Stomach (tissue), 9 donors: Measurements from ENCODE around the gene ERFL. TPM values are rescaled to one million over a fixed set of nuclear protein-coding genes. Genes with fewer than 3 reads are reported as not detected.
"Not testable (repeated sequence)": the region's sequence is repeated elsewhere in the genome, so short reads cannot be mapped to it uniquely, and the experiment has no call there.

Source experiments
- DNase-seq, 2 donors: peaks; one replicate each; pipeline versions ENCODE4 v3.0.0 to v3.0.0-alpha.2; 2013 to 2019
- H3K27ac ChIP-seq, 5 donors: fragments of 200-600 bp in 4 of 5; sonication (generic) in 4 of 5; one replicate each; pipeline ENCODE4 v1.5.1; 2013 to 2019; ENCODE audit warnings: mild to moderate bottlenecking in 1 of 5, moderate library complexity in 1 of 5
- H3K27me3 ChIP-seq, 3 donors: fragments of 200-600 bp; sonication (generic); one replicate each; pipeline ENCODE4 v1.5.1; 2017 to 2019; ENCODE audit warnings: mixed run types in 1 of 3
- H3K36me3 ChIP-seq, 4 donors: fragments of 200-600 bp; sonication (generic); 1 replicate in 3 of 4; 2 replicates in 1 of 4; pipeline ENCODE4 v1.5.1; 2016 to 2019
- H3K4me1 ChIP-seq, 4 donors: fragments of 200-600 bp; sonication (generic); one replicate each; pipeline ENCODE4 v1.5.1; 2016 to 2019
- H3K4me3 ChIP-seq, 4 donors: fragments of 200-600 bp; sonication (generic) in 3 of 4; one replicate each; pipeline ENCODE4 v1.5.1; 2016 to 2019; ENCODE audit warnings: mild to moderate bottlenecking in 1 of 4
- H3K9me3 ChIP-seq, 4 donors: fragments of 200-600 bp; sonication (generic); one replicate each; pipeline ENCODE4 v1.5.1; 2016 to 2019
- CTCF ChIP-seq, 7 experiments: fragments of 450-650 bp in 4 of 7; fragments of 200-600 bp in 3 of 7; sonication (generic) in 3 of 7; IDR thresholded peaks; one replicate each; pipeline ENCODE4 v1.5.1; 2016 to 2019; ENCODE audit warnings: antibody characterized with exemption in 7 of 7, control low read depth in 2 of 7, mild to moderate bottlenecking in 1 of 7
- EP300 ChIP-seq: sonication (generic); formaldehyde crosslinking; IDR thresholded peaks from one replicate; pipeline ENCODE4 v1.6.1; 2017; ENCODE audit warnings: antibody characterized with exemption
- POLR2A ChIP-seq, 4 donors: fragments of 450-650 bp; IDR thresholded peaks; one replicate each; pipeline ENCODE4 v1.6.1; 2016; ENCODE audit warnings: antibody characterized with exemption in 4 of 4, control low read depth in 2 of 4, mild to moderate bottlenecking in 1 of 4, moderate library complexity in 1 of 4
- POLR2AphosphoS5 ChIP-seq, 3 donors: sonication (generic); formaldehyde crosslinking; IDR thresholded peaks; one replicate each; pipeline ENCODE4 v1.6.1; 2016; ENCODE audit warnings: antibody characterized with exemption in 3 of 3
- WGBS, 5 donors: extraction: QIAGEN DNeasy Blood & Tissue Kit in 3 of 5; methylation state at CpG; one replicate each; pipeline versions ENCODE4 v1.1.5 to v1.1.7; 2013 to 2018; 5-methylcytosine and 5-hydroxymethylcytosine counted together
- intact Hi-C: fragments of 100-400 bp; cut with DNase I; formaldehyde crosslinking; loops from one replicate; pipeline ENCODE4 v1.15.1; 2023; ENCODE audit warnings: low total_unique reads
- polyA plus RNA-seq, 3 donors: library from polyadenylated mRNA; stranded (reverse); fragments of 200-250 nt; gene quantifications; one replicate each; pipeline ENCODE4 v1.2.3, GENCODE V29; 2013
- total RNA-seq, 5 donors: library from RNA; depleted of rRNA; stranded (reverse); fragments of >200 nt; gene quantifications; one replicate each; pipeline versions ENCODE4 v1.1.0 to v1.2.3, GENCODE V29; 2014 to 2016
- donor health status: healthy with polysubstance abuse.
- donor health status: Bipolar disorder and iron deficiency.
- donor health status: healthy.

ERFL gene
- total and polyA plus RNA-seq, 8 donors = 0.25 TPM; not detected in 7

GRCh38 chr19:41876847-41877832, 51.1 kb downstream of the ERFL start, which contains the start of gene CD79A:
Gene CD79A, plus strand, starts transcription at chr19:41877279. Its CDS starts 26 bp downstream, at chr19:41877305.
- Histone ChIP-seq H3K4me1 (peaks cover 0 to 36% (median 14%) of the 10 kb centered on the region in 4 donors), H3K4me3 (no peak within 1 kb of the TSS), H3K9me3 (no peaks in the 10 kb centered on the region), H3K27me3 (no peaks in the 10 kb centered on the region), H3K27ac (peak within 1 kb of the TSS in 4 of 5 donors; percentile 25 to 61 (median 40)), H3K36me3 (peaks cover 0 to 9% (median 4%) of the 10 kb centered on the region in 4 donors)
- TF ChIP-seq EP300 (no peak), CTCF (IDR thresholded peaks at IDR 0.05) (no peak), POLR2AphosphoS5 (IDR thresholded peaks at IDR 0.05) (no peak), POLR2A (IDR thresholded peaks at IDR 0.05) (no peak)
- WGBS, 5 donors = 68 to 75% (median 73%) methylated on average over 7 to 9 of the region's 9 CpGs
- intact Hi-C loops = loop anchor here (5.0 to 10.0 kb wide), 2 partner anchors 58 to 80 kb away; partner anchors contain the start of gene RABAC1
- DNase-seq = peak in 1 of 2 donors; percentile 46

- Histone ChIP-seq H3K4me1 (peaks cover 0 to 42% (median 18%) of the 10 kb centered on the region in 4 donors), H3K27ac (peak overlapping the region; percentile 8 to 61 (median 24)), H3K36me3 (peaks cover 9 to 21% (median 16%) of the 10 kb centered on the region in 4 donors)
- 78 to 86% (median 81%) methylated on average over 3 of the region's 3 CpGs for WGBS, 5 donors
- H3K9me3 ChIP-seq, H3K4me3 ChIP-seq, DNase-seq, H3K27me3 ChIP-seq: not testable (repeated sequence)
- intact Hi-C loops = loop anchor here (5.0 to 10.0 kb wide), 2 partner anchors 59 to 81 kb away; partner anchors contain the start of gene RABAC1
Measured at GRCh38 chr19:41875973-41876372, 52.3 kb downstream of the ERFL start.

GRCh38 chr19:41872775-41873647, 55.2 kb downstream of the ERFL start:
- DNase-seq = peak; percentile 88 to 90
- intact Hi-C loops = loop anchor here (10.0 kb wide), 1 partner anchor 62 kb away; no protein-coding TSS in a partner anchor
- WGBS, 5 donors = 38 to 43% (median 41%) methylated on average over 18 of the region's 18 CpGs
- TF ChIP-seq POLR2A (IDR thresholded peaks at IDR 0.05) = no peak
- TF ChIP-seq CTCF (IDR thresholded peaks at IDR 0.05) = peak in 5 of 7 experiments; percentile 35 to 73 (median 67)
- no peak for TF ChIP-seq EP300
- peak in 1 of 3 donors; percentile 79 for TF ChIP-seq POLR2AphosphoS5 (IDR thresholded peaks at IDR 0.05)
- Histone ChIP-seq H3K4me1 (peaks cover 4 to 66% (median 31%) of the 10 kb centered on the region in 4 donors), H3K4me3 (no peak overlapping the region), H3K27me3 (no peaks in the 10 kb centered on the region), H3K27ac (peak overlapping the region in 2 of 5 donors; percentile 61 to 67), H3K36me3 (peaks cover 33 to 51% (median 45%) of the 10 kb centered on the region in 4 donors), H3K9me3 (no peaks in the 10 kb centered on the region)

- Histone ChIP-seq H3K4me3 (no peak overlapping the region), H3K27ac (peak overlapping the region in 2 of 5 donors; percentile 61 to 67), H3K9me3 (no peaks in the 10 kb centered on the region), H3K4me1 (peaks cover 4 to 66% (median 35%) of the 10 kb centered on the region in 4 donors), H3K27me3 (no peaks in the 10 kb centered on the region), H3K36me3 (peaks cover 33 to 55% (median 52%) of the 10 kb centered on the region in 4 donors)
- intact Hi-C loops = loop anchor here (10.0 kb wide), 1 partner anchor 62 kb away; no protein-coding TSS in a partner anchor
- DNase-seq = no peak
- TF ChIP-seq CTCF (IDR thresholded peaks at IDR 0.05) (no peak), POLR2A (IDR thresholded peaks at IDR 0.05) (no peak), POLR2AphosphoS5 (IDR thresholded peaks at IDR 0.05) (no peak), EP300 (no peak)
- 85 to 90% (median 86%) methylated on average over 11 to 12 of the region's 12 CpGs for WGBS, 5 donors
Measured at GRCh38 chr19:41872384-41872774, 55.9 kb downstream of the ERFL start.
